Calu3 (cell line): ENCODE measurements around the gene DMPK. TPM values are rescaled to one million over a fixed set of nuclear protein-coding genes. Genes with fewer than 3 reads are reported as not detected.

Source experiments
- BruUV-seq: library from RNA; stranded (reverse); fragments of 400-500 nt; replicated peaks from 2 replicates; lab custom pipeline; 2021; lab: Mats Ljungman, UMichigan
- CTCF ChIA-PET: fragments of 300-600 bp; sonication (Branson Sonifier 250); formaldehyde crosslinking; loops from one replicate; lab custom pipeline; 2022; ENCODE audit warnings: antibody characterized with exemption; lab: Charles Lee
- DNase-seq: peaks from one replicate; pipeline ENCODE4 v3.0.0; 2022
- H3K27ac Mint-ChIP-seq: one replicate; pipeline ENCODE4 v1.8.0; 2022; ENCODE audit warnings: mixed read lengths; ENCODE audit not compliant: unreplicated experiment
- H3K27me3 Mint-ChIP-seq: one replicate; pipeline ENCODE4 v1.8.0; 2022; ENCODE audit warnings: mixed read lengths; ENCODE audit not compliant: unreplicated experiment
- H3K36me3 Mint-ChIP-seq: one replicate; pipeline ENCODE4 v1.8.0; 2022; ENCODE audit warnings: mild to moderate bottlenecking, moderate library complexity, mixed read lengths; ENCODE audit not compliant: insufficient read depth, unreplicated experiment
- H3K4me1 Mint-ChIP-seq: one replicate; pipeline ENCODE4 v1.8.0; 2022; ENCODE audit warnings: mild to moderate bottlenecking, low read depth, mixed read lengths; ENCODE audit not compliant: unreplicated experiment
- H3K4me3 Mint-ChIP-seq: one replicate; pipeline ENCODE4 v1.8.0; 2022; ENCODE audit warnings: mild to moderate bottlenecking, low read depth, moderate library complexity, mixed read lengths; ENCODE audit not compliant: unreplicated experiment
- H3K9me3 Mint-ChIP-seq: one replicate; pipeline ENCODE4 v1.8.0; 2022; ENCODE audit warnings: low read depth, mixed read lengths; ENCODE audit not compliant: unreplicated experiment
- intact Hi-C: fragments of 100-400 bp; cut with micrococcal nuclease; formaldehyde crosslinking; loops from one replicate; pipeline ENCODE4 v1.10.0; 2022; ENCODE audit not compliant: unreplicated experiment
- total RNA-seq: library from RNA; stranded (reverse); gene quantifications from 2 replicates; pipeline ENCODE4 v1.2.3, GENCODE V29; 2022
- TF ChIP-seq, protein P1 (sequence below): fragments of 200-600 bp; IDR thresholded peaks from one replicate; pipeline ENCODE4 v1.8.0; 2022; ENCODE audit warnings: antibody characterized with exemption; ENCODE audit not compliant: unreplicated experiment

The DMPK gene
- total RNA-seq, 1 experiment from 2014 or later, result 70.8 TPM

DNA sequence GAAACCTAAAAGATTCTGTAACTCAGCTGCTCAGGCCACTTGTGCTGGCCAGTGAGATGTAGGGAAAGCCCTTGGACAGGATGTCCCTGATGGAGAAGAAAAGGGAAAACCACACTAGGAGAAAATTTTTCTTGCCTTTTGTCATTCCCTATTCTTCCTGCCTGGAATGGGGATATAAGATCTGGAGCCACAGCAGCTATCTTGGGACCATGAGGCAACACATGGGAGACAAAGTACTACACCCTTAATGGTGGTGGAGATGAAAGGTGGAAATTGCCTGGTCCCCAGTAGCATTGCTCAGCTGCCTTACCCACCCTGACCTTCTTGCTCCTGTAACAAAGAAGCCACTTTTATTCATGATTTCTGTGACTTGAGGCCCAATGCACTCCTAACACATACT is 23.4 kb upstream of the DMPK start:
- Mint-ChIP-seq H3K4me1 (peaks cover 14% of the 10 kb centered on the region), H3K9me3 (no peaks in the 10 kb centered on the region), H3K36me3 (peaks cover 8% of the 10 kb centered on the region), H3K27ac (no peak overlapping the region), H3K4me3 (no peak overlapping the region), H3K27me3 (peaks cover 16% of the 10 kb centered on the region)
- DNase-seq, result no peak
- intact Hi-C loops, result no loop called here
- TF ChIP-seq, protein P1, sequence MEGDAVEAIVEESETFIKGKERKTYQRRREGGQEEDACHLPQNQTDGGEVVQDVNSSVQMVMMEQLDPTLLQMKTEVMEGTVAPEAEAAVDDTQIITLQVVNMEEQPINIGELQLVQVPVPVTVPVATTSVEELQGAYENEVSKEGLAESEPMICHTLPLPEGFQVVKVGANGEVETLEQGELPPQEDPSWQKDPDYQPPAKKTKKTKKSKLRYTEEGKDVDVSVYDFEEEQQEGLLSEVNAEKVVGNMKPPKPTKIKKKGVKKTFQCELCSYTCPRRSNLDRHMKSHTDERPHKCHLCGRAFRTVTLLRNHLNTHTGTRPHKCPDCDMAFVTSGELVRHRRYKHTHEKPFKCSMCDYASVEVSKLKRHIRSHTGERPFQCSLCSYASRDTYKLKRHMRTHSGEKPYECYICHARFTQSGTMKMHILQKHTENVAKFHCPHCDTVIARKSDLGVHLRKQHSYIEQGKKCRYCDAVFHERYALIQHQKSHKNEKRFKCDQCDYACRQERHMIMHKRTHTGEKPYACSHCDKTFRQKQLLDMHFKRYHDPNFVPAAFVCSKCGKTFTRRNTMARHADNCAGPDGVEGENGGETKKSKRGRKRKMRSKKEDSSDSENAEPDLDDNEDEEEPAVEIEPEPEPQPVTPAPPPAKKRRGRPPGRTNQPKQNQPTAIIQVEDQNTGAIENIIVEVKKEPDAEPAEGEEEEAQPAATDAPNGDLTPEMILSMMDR, result no peak
- CTCF ChIA-PET, result interaction anchor here (0.6 to 1.1 kb wide), 2 partner anchors 13 to 823 kb away, joined by 3 to 8 read pairs; partner anchors contain the start of gene DMWD
- BruUV-seq, result no TSS peak

DNA sequence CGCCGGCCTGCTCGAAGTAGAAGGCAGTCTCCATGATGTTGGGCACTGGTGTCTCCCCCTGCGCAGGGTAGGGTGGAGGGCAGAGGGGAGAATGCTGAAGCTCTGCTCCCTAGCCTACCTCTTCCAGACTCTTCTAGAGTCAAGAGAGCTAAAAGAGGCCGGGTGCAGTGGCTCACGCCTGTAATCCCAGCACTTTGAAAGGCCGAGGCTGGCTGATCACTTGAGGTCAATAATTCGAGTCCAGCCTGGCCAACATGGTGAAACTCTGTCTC is 22.6 kb upstream of the DMPK start:
- H3K9me3 Mint-ChIP-seq, result no peaks in the 10 kb centered on the region
- H3K4me3 Mint-ChIP-seq, result no peak overlapping the region
- peaks cover 16% of the 10 kb centered on the region for H3K27me3 Mint-ChIP-seq
- peaks cover 4% of the 10 kb centered on the region for H3K36me3 Mint-ChIP-seq
- CTCF ChIA-PET, result interaction anchor here (0.9 to 1.6 kb wide), 2 partner anchors 12 kb away, joined by 3 to 5 read pairs; partner anchors contain the start of gene DMWD
- TF ChIP-seq, protein P1, result no peak
- peaks cover 8% of the 10 kb centered on the region for H3K4me1 Mint-ChIP-seq
- intact Hi-C loops, result no loop called here
- H3K27ac Mint-ChIP-seq, result no peak overlapping the region
- no peak for DNase-seq
- no TSS peak for BruUV-seq

DNA sequence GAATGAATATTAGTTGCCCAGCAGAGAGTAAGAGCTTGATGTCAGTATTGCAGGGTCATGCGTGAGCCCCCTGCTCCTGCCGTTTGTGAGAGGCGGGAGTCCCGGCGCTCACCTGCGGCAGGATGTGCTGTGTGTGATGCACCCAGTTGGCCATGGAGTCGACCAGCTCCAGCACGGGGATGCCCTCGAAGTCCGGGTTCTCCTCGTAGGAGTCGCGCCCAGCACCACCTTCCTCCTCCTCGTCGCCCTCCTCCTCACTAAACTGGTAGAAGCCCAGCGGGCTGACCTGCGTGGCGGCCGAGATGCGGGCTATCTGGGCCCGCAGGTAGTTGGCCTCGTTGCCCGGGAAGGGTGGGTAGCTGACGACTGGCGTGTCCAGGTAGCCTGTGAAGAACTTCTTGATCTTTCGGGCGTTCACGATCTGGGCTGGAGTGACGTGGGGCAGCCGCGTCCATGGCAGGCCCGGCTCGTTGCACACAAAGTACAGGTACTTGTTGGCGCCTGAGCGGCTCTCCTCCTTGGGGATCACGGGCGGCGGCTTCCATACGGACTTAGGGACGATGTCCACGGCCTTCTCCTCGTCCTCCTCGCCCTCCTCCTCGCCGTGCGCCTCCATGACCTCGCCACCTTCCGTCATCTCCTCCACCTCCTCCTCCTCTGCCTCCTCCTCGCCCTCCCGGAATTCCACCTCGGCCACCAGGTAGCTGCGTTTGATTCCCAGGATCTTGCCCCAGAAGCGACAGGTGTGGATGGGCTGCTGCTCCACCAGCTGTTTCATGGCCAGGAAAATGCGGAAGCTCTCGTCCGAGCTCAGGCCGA is 22.1 kb upstream of the DMPK start:
- intact Hi-C loops, result no loop called here
- no peak for DNase-seq
- H3K27me3 Mint-ChIP-seq, result peaks cover 16% of the 10 kb centered on the region
- H3K27ac Mint-ChIP-seq, result no peak overlapping the region
- peaks cover 3% of the 10 kb centered on the region for H3K4me1 Mint-ChIP-seq
- TF ChIP-seq, protein P1, result no peak
- H3K9me3 Mint-ChIP-seq, result no peaks in the 10 kb centered on the region
- no peak overlapping the region for H3K4me3 Mint-ChIP-seq
- H3K36me3 Mint-ChIP-seq, result no peaks in the 10 kb centered on the region
- CTCF ChIA-PET, result interaction anchor here (0.9 to 1.6 kb wide), 3 partner anchors 12 to 60 kb away, joined by 3 to 5 read pairs (median 4); partner anchors contain the start of genes DMWD and FOXA3
- BruUV-seq, result no TSS peak

DNA sequence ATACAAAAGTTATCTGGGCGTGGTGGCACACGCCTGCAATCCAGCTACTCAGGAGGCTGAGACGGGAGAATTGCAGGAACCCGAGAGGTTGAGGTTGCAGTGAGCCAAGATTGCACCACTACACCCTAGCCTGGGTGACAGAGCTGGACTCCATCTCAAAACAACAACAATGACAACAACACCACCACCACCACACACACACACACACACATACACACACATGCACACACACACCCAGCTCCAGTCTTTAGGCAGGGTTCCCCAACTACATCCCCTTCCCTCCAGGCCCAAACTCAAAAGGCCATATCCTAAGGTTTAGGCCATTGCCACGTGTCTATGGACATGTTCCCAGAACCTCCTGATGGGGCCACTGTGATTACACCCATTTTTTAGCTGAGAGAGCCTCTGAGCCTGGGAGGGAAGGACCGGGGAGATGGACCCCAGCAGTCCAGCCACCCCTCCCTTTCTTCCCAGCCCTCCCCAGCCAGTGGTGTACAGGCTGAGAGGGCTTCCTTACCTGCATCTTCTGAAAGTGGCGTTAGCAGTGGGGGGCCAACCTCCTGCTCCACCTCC is 19.4 kb upstream of the DMPK start:
- Mint-ChIP-seq H3K4me3 (no peak overlapping the region), H3K27me3 (peaks cover 16% of the 10 kb centered on the region), H3K36me3 (no peaks in the 10 kb centered on the region), H3K9me3 (no peaks in the 10 kb centered on the region), H3K4me1 (peaks cover 8% of the 10 kb centered on the region), H3K27ac (no peak overlapping the region)
- TF ChIP-seq, protein P1, result no peak
- intact Hi-C loops, result no loop called here
- CTCF ChIA-PET, result interaction anchor here (0.6 to 1.7 kb wide), 2 partner anchors 15 to 1186 kb away, joined by 4 to 9 read pairs; no protein-coding TSS in a partner anchor
- no peak for DNase-seq
- BruUV-seq, result no TSS peak
